Posterior cingulate gyrus (tissue), 11 donors: ENCODE data around the gene TMEM97.
A peak's percentile ranks its signal among the peaks of the same experiment; 100 is the strongest.
"Not testable (repeated sequence)": the region's sequence is repeated elsewhere in the genome, so short reads cannot be mapped to it uniquely, and the experiment has no call there.

Experiments used
- DNase-seq, 10 donors: peaks; one replicate each; pipeline versions ENCODE4 v3.0.0 to v3.0.0-alpha.2; 2020 to 2021; ENCODE audit warnings: mixed read lengths in 3 of 10
- intact Hi-C: fragments of 100-400 bp; cut with DNase I; formaldehyde crosslinking; loops from one replicate; pipeline ENCODE4 v1.15.1; 2023

Gene TMEM97

GRCh38 chr17:28318759-28319597, at the start of gene TMEM97:
TMEM97 (plus strand) TSS chr17:28319200; CDS start chr17:28319240, 40 bp downstream.
- intact Hi-C loops, result loop anchor here (2.0 kb wide), 1 partner anchor 16 kb away; the partner anchor contains the start of genes IFT20 and TNFAIP1
- DNase-seq, result peak; percentile 92 to 100 (median 98)

- DNase-seq, result no peak
- intact Hi-C loops, result no loop called here
Measured at GRCh38 chr17:28270055-28270454, 48.9 kb upstream of the TMEM97 start.

- no peak for DNase-seq
- intact Hi-C loops, result no loop called here
Measured at GRCh38 chr17:28270926-28271325, 48.1 kb upstream of the TMEM97 start.

GRCh38 chr17:28271431-28271830, 47.6 kb upstream of the TMEM97 start:
- intact Hi-C loops, result no loop called here
- no peak for DNase-seq

- DNase-seq, result no peak
- intact Hi-C loops, result no loop called here
Measured at GRCh38 chr17:28272166-28272565, 46.8 kb upstream of the TMEM97 start.

- intact Hi-C loops, DNase-seq: not testable (repeated sequence)
Measured at GRCh38 chr17:28273341-28273740, 45.7 kb upstream of the TMEM97 start.

GRCh38 chr17:28274591-28275265, 44.3 kb upstream of the TMEM97 start:
- no peak for DNase-seq
- intact Hi-C loops, result no loop called here

GRCh38 chr17:28276011-28276410, 43.0 kb upstream of the TMEM97 start:
- no peak for DNase-seq
- intact Hi-C loops, result no loop called here

- intact Hi-C loops, result no loop called here
- no peak for DNase-seq
Measured at GRCh38 chr17:28279411-28279810, 39.6 kb upstream of the TMEM97 start.

- intact Hi-C loops, result no loop called here
- no peak for DNase-seq
Measured at GRCh38 chr17:28280826-28281225, 38.2 kb upstream of the TMEM97 start.

GRCh38 chr17:28282596-28282995, 36.4 kb upstream of the TMEM97 start:
- intact Hi-C loops, result no loop called here
- DNase-seq, result no peak

- intact Hi-C loops, result no loop called here
Measured at GRCh38 chr17:28285965-28286364, 33.0 kb upstream of the TMEM97 start.

GRCh38 chr17:28290703-28291102, 28.3 kb upstream of the TMEM97 start:
- no peak for DNase-seq
- intact Hi-C loops, result no loop called here

More at GRCh38 chr17:28285965-28286364, 33.0 kb upstream of the TMEM97 start:
- no peak for DNase-seq

- intact Hi-C loops, result no loop called here
- no peak for DNase-seq
Measured at GRCh38 chr17:28291780-28292330, 27.1 kb upstream of the TMEM97 start.

GRCh38 chr17:28292878-28293277, 26.1 kb upstream of the TMEM97 start:
- intact Hi-C loops, result not testable (repeated sequence)

GRCh38 chr17:28293994-28294393, 25.0 kb upstream of the TMEM97 start:
- intact Hi-C loops, result no loop called here
- no peak for DNase-seq

More at GRCh38 chr17:28292878-28293277, 26.1 kb upstream of the TMEM97 start:
- DNase-seq, result not testable (repeated sequence)

GRCh38 chr17:28295677-28296578, 23.1 kb upstream of the TMEM97 start:
- intact Hi-C loops, result no loop called here
- no peak for DNase-seq

GRCh38 chr17:28298449-28298848, 20.6 kb upstream of the TMEM97 start:
- no peak for DNase-seq
- intact Hi-C loops, result no loop called here

- intact Hi-C loops, result no loop called here
- DNase-seq, result no peak
Measured at GRCh38 chr17:28306954-28307401, 12.0 kb upstream of the TMEM97 start.

GRCh38 chr17:28313841-28314240, 5.2 kb upstream of the TMEM97 start:
- no peak for DNase-seq
- intact Hi-C loops, result no loop called here
